ENCODE measurements around the gene COL17A1. TPM values are rescaled to one million over a fixed set of nuclear protein-coding genes. Genes with fewer than 3 reads are reported as not detected.

COL17A1 gene
- total RNA-seq, 1 experiment from 2014 or later, result 41.3 TPM

GRCh38 chr10:104065748-104066147, 19.9 kb downstream of the COL17A1 start:
- Histone ChIP-seq H3K4me1 (replicated peaks; ENCODE audit: insufficient read depth) (no peaks in the 10 kb centered on the region), H4K20me1 (ENCODE audit: insufficient read depth) (no peaks in the 10 kb centered on the region), H3K27ac (no peak overlapping the region), H2AFZ (no peak overlapping the region), H3K79me2 (ENCODE audit: low read depth) (no peaks in the 10 kb centered on the region), H3K9me3 (ENCODE audit: insufficient read depth, low read depth) (no peaks in the 10 kb centered on the region), H3K4me2 (no peak overlapping the region), H3K36me3 (ENCODE audit: low read depth) (no peaks in the 10 kb centered on the region), H3K27me3 (ENCODE audit: insufficient read depth, low read depth) (no peaks in the 10 kb centered on the region), H3K4me3 (no peak overlapping the region), H3K9me2 (ENCODE audit: insufficient read depth) (no peaks in the 10 kb centered on the region), H3F3A (ENCODE audit: insufficient read depth, low read depth) (no peaks in the 10 kb centered on the region)
- no TSS peak for BruUV-seq (replicated peaks)
- no peak for DNase-seq
- TF ChIP-seq CTCF (conservative IDR thresholded peaks at IDR 0.05) (no peak), EZH2 (IDR thresholded peaks at IDR 0.05; ENCODE audit: low read depth) (no peak)
- intact Hi-C loops (cut with micrococcal nuclease; ENCODE audit: unreplicated experiment), result no loop called here
- ChIA-PET CTCF (no interaction called here), POLR2A (ENCODE audit: unreplicated experiment) (no interaction called here)

GRCh38 chr10:104061196-104061595, 24.5 kb downstream of the COL17A1 start:
- no TSS peak for BruUV-seq (replicated peaks)
- Histone ChIP-seq H3K27me3 (ENCODE audit: insufficient read depth, low read depth) (no peaks in the 10 kb centered on the region), H3K27ac (no peak overlapping the region), H3K9me2 (ENCODE audit: insufficient read depth) (no peaks in the 10 kb centered on the region), H3K4me2 (no peak overlapping the region), H3K36me3 (ENCODE audit: low read depth) (no peaks in the 10 kb centered on the region), H3K79me2 (ENCODE audit: low read depth) (no peaks in the 10 kb centered on the region), H3K4me3 (no peak overlapping the region), H3K9me3 (ENCODE audit: insufficient read depth, low read depth) (no peaks in the 10 kb centered on the region), H3K4me1 (replicated peaks; ENCODE audit: insufficient read depth) (no peaks in the 10 kb centered on the region), H2AFZ (no peak overlapping the region), H3F3A (ENCODE audit: insufficient read depth, low read depth) (no peaks in the 10 kb centered on the region), H4K20me1 (ENCODE audit: insufficient read depth) (no peaks in the 10 kb centered on the region)
- no peak for DNase-seq
- CTCF ChIA-PET, result no interaction called here
- TF ChIP-seq CTCF (conservative IDR thresholded peaks at IDR 0.05) (no peak), EZH2 (IDR thresholded peaks at IDR 0.05; ENCODE audit: low read depth) (no peak)
- intact Hi-C loops (cut with micrococcal nuclease; ENCODE audit: unreplicated experiment), result no loop called here
- POLR2A ChIA-PET (ENCODE audit: unreplicated experiment), result no interaction called here

- no peak for DNase-seq
- Histone ChIP-seq H2AFZ (no peak overlapping the region), H3K79me2 (ENCODE audit: low read depth) (no peaks in the 10 kb centered on the region), H3K4me2 (no peak overlapping the region), H4K20me1 (ENCODE audit: insufficient read depth) (no peaks in the 10 kb centered on the region), H3K36me3 (ENCODE audit: low read depth) (no peaks in the 10 kb centered on the region), H3K9me3 (ENCODE audit: insufficient read depth, low read depth) (no peaks in the 10 kb centered on the region), H3K9me2 (ENCODE audit: insufficient read depth) (no peaks in the 10 kb centered on the region), H3K4me1 (replicated peaks; ENCODE audit: insufficient read depth) (no peaks in the 10 kb centered on the region), H3K27me3 (ENCODE audit: insufficient read depth, low read depth) (no peaks in the 10 kb centered on the region), H3K4me3 (no peak overlapping the region), H3K27ac (no peak overlapping the region), H3F3A (ENCODE audit: insufficient read depth, low read depth) (no peaks in the 10 kb centered on the region)
- TF ChIP-seq CTCF (conservative IDR thresholded peaks at IDR 0.05) (no peak), EZH2 (IDR thresholded peaks at IDR 0.05; ENCODE audit: low read depth) (no peak)
- ChIA-PET CTCF (interaction anchor here (0.5 to 0.8 kb wide), 2 partner anchors 61 to 64 kb away, joined by 3 read pairs; no protein-coding TSS in a partner anchor), POLR2A (ENCODE audit: unreplicated experiment) (no interaction called here)
- intact Hi-C loops (cut with micrococcal nuclease; ENCODE audit: unreplicated experiment), result no loop called here
- no TSS peak for BruUV-seq (replicated peaks)
Observed at GRCh38 chr10:104059364-104059763, 26.3 kb downstream of the COL17A1 start.

Data from PC-9 (cell line).